Stimulated activated CD8-positive, alpha-beta memory T cell treated with anti-CD3 and anti-CD28 coated beads, Interleukin-15, amount 100 ng/mL, for 1 hour (primary cell): ENCODE measurements around the gene FOSL1.

Experiments
- DNase-seq: peaks from one replicate; pipeline ENCODE4 v3.0.0-alpha.2; 2020; ENCODE audit warnings: low read depth

The FOSL1 gene

GRCh38 chr11:65882120-65883057 is 17.8 kb downstream of the FOSL1 start:
- DNase-seq = no peak

GRCh38 chr11:65880844-65881421 is 19.3 kb downstream of the FOSL1 start:
- no peak for DNase-seq

GRCh38 chr11:65880027-65880426 is 20.2 kb downstream of the FOSL1 start:
- DNase-seq = no peak

- no peak for DNase-seq
Measured at GRCh38 chr11:65879617-65880016, 20.6 kb downstream of the FOSL1 start, which contains the start of gene CTSW. TSS of gene CTSW (plus strand) at chr11:65879837. CDS start at chr11:65879855, 18 bp downstream.

GRCh38 chr11:65873318-65874156 is 26.7 kb downstream of the FOSL1 start:
- DNase-seq = peak; percentile 97

- DNase-seq = no peak
Measured at GRCh38 chr11:65872586-65873317, 27.4 kb downstream of the FOSL1 start, which contains the start of gene EFEMP2. TSS of gene EFEMP2 (minus strand) at chr11:65872800. CDS start at chr11:65872354, 446 bp downstream.

- DNase-seq = no peak
Measured at GRCh38 chr11:65871811-65872548, 28.2 kb downstream of the FOSL1 start.

GRCh38 chr11:65870706-65871681 is 29.2 kb downstream of the FOSL1 start:
- no peak for DNase-seq

GRCh38 chr11:65870307-65870658 is 29.9 kb downstream of the FOSL1 start:
- no peak for DNase-seq

GRCh38 chr11:65869643-65870306 is 30.4 kb downstream of the FOSL1 start:
- no peak for DNase-seq

GRCh38 chr11:65868907-65869306 is 31.3 kb downstream of the FOSL1 start:
- DNase-seq = no peak

GRCh38 chr11:65868076-65868667 is 32.0 kb downstream of the FOSL1 start:
- no peak for DNase-seq

GRCh38 chr11:65867284-65868071 is 32.7 kb downstream of the FOSL1 start:
- no peak for DNase-seq

- no peak for DNase-seq
Measured at GRCh38 chr11:65866509-65867283, 33.5 kb downstream of the FOSL1 start.

- no peak for DNase-seq
Measured at GRCh38 chr11:65865550-65866172, 34.5 kb downstream of the FOSL1 start.

GRCh38 chr11:65864706-65865471 is 35.3 kb downstream of the FOSL1 start:
- DNase-seq = no peak
